Endometrium (tissue), 2 donors: ENCODE measurements around the gene KRTAP12-1.
"Not testable (repeated sequence)": the region's sequence is repeated elsewhere in the genome, so short reads cannot be mapped to it uniquely, and the experiment has no call there.

ENCODE experiments used
- FAIRE-seq: peaks from 2 replicates; lab custom pipeline; 2012; peaks lifted over from hg19 to GRCh38; lab: Jason Lieb, UNC
- donor health status: control.
- donor health status: control.

KRTAP12-1 gene

DNA sequence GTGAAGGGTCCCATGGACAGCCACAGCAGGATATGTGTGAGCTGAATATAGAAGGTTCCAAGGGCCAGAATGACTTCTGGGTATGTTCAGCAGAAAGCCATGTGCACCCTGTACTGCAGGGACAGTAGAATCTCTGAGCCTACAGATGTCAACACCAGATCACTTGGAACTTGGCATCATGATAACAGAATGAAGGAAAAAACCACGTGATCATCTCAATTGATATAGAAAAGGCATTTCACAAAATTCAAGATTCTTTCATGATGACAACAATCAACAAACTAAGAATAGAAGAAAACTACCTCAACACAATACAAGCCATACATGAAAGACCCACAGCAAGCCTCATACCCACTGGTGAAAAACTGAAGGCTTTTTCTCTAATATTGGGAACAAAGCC is 14.4 kb downstream of the KRTAP12-1 start:
- no peak for FAIRE-seq

DNA sequence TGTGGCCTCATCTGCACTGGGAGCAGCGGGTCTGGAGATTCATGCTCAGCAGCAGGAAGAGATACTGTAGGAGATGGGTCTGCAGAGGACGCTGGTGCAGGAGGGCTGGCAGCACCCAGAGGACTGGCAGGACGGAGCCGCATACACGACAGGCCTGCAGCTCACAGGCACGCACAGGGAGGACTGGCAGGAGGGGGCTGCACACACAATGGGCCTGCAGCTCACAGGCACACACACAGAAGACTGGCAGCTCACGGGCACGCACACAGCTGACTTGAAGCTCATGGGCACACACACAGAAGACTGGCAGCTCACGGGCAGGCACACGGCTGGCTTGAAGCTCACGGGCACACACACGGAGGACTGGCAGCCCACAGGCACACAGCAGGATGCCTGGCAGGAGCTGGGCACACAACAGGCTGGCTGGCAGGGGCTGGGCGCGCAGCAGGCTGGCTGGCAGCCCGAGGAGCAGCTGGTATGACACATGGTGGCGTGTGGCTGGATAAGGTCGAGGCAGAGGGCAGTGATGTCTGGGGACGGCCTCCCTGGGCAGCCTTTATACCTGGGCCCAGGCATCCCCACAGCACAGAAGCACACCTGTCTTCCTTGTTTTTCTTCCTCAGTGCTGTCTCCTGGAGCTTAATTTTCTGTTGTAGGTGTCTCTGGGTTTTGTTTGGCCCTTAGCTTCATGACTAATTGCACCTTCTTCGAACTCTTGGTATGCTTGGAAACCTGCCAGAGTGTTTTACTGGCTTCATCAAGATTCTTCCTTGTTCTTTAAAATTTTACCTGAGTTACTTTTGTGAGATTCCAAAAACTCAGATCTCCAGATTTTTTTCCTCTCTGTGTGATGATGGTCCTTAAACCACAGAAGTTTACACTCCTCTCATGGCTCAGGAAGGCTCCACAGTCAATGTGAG is 15.3 kb downstream of the KRTAP12-1 start, which contains the start of gene KRTAP12-2:
Gene KRTAP12-2, minus strand, starts transcription at position 527 of the 920 bp plus-strand sequence. Its CDS starts 41 bp downstream, at position 486.
- no peak for FAIRE-seq

DNA sequence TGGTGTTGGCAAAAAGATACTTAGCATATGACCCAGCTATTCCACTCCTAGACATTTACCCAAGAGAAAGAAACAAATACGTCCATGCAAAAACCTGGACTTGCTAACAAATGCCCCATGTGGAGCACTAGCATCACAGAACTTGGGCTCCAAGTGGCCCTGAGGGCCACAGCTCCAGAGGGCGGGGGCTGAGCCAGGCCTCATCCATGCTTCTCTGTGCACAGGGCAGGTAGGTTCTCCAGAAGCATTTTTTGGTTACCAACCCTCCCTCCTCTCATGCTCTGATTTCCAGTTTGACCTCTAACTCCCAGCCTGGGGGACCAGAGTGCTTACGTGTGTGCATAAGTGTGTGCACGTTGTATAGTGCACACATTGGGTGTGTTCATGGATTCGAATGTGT is 17.3 kb downstream of the KRTAP12-1 start:
- no peak for FAIRE-seq

DNA sequence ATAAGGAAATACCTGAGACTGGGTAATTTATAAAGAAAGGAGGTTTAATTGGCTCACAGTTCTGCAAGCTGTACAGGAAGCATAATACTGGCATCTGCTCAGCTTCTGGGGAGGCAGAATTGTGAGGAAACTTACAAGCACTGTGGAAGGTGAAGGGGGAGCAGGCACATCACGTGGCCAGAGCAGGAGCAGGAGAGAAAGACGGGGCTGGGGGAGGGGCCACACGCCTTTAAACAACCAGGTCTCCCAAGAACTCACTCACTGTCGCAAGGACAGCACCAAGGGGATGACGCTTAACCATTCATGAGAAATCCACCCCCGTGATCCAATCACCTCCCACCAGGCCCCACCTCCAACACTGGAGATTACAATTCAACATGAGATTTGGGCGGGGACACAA is 20.4 kb downstream of the KRTAP12-1 start:
- FAIRE-seq, result not testable (repeated sequence)

DNA sequence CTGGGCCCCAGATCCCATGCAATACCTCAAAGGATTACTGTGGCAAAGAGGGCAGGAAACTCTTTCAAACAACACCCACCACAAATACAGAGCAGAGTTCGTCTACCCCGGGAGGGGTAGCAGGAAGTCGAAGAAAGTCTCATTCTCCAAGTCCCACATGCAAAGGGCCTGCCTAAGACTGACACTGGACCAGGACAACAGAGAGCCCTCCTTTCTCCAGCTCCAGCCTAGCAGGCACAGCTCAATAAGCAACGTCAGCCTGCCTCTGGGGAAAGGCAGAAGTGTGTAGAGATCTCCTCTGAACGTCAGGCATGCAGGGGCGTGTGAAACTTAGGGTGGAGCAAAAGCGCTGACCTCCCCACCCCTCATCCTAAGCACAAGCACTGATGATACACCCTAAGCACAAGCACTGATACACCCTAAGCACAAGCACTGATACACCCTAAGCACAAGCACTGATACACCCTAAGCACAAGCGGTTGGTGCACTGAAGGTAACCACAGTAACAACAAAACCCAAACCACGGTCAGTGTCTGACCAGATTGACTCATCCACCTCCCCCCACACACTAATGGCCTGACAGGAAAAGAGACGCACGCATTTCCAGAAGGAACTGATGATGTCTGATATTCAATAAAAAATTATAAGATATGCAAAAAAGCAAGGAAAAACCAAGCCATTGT is 22.9 kb downstream of the KRTAP12-1 start:
- FAIRE-seq, result no peak

DNA sequence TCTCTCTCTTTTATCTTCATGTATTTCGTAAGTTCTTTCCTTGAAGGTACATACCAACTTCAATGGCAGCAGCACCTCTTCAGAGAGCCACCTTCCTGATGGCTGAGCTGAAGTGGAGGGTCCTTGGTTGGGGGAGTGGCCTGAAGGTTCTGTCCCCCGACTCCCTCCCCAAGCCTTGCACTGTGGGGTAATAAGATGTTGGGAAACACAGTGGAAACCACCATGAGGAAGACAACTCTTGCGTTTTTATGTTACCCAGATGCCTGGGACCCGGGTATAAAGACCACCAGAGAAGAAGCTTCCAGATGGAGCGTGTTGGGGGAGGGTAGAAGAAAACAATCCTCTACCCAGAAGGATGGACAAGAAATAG is 23.4 kb downstream of the KRTAP12-1 start:
- no peak for FAIRE-seq

DNA sequence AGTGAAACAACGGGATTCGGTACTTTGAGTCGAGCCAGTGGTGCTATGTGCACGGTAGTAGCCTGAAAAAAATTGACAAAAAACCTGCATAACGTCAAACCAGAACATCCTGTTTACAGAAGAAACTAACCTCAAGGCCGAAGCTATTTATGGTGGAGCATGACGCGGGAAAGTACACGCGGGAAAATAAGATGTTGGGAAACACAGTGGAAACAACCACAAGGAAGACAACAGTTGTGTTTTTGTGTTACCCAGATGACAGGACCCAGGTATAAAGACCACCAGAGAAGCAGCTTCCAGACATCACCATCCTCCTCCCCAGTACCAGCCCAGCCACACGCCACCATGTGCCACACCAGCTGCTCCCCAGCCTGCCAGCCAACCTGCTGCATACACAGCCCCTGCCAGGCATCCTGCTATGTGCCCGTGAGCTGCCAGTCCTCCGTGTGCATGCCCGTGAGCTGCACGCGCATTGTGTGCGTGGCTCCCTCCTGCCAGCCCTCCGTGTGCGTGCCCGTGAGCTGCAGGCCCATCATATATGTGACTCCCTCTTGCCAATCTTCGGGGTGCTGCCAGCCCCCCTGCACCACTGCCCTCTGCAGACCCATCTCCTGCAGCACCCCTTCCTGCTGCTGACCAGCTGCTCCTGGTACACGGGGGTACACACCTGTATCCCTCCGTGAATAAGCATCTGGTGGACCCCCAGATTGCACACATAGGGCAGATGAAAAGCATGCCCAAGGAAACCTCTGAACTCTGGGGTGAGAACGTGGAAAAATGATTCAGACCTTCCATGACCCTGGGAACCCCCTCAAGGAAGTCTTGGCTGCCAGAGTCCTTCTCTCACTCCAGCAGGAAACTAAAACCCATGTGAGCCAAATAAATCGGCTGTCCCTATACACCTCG is 24.1 kb downstream of the KRTAP12-1 start, which contains the start of gene KRTAP12-3:
Gene KRTAP12-3, plus strand, starts transcription at position 298 of the 906 bp plus-strand sequence. Its CDS starts 48 bp downstream, at position 346.
- no peak for FAIRE-seq

DNA sequence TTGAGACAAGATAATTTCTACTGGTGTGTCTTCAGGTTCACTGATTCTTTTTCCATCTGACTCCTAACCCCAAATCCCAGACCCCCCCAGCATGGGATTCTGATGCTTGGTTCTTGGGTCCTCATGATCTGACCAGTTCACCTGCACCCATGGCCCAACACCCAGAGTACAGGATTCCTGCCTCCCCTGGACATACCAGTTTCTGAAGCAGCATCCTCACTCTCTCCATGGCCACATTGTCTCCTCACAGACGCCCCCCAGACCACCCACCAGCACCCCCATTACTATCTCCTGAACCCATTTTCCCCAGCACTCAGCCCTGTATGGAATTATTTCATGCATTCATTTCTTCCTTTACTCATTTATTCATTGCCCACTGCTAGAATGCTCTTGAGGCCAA is 25.1 kb downstream of the KRTAP12-1 start:
- FAIRE-seq, result no peak

DNA sequence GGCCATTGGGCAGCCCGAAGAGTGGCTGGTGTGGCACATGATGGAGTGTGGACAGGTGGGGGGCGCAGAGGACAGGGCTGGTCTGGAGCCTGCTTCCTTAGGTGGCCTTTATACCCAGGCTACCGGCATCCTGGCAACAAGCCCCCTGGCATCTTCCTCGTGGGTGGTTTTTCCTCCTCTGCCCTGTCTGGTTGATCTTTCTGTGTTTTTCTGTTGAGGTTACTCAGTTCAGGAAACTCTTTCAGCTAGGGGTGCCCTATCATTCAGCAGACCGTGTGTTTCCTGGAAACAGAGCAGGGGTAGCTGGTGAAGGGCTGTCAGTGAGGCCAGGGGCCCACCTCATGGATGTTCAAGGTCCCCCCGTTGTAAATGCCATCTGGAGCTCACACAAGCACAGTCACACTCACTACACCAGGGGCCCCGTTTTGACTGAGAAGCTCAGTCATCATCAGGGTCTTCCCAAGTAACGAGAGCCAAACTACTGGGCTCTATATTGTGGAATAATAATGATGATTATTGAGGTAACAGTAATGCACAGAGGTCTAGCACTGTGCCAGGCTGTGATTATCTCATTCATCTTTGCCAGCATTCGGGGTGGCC is 27.3 kb downstream of the KRTAP12-1 start, which contains the start of gene KRTAP12-4:
Gene KRTAP12-4, minus strand, starts transcription at position 84 of the 600 bp plus-strand sequence. Its CDS starts 45 bp downstream, at position 39.
- FAIRE-seq, result no peak

DNA sequence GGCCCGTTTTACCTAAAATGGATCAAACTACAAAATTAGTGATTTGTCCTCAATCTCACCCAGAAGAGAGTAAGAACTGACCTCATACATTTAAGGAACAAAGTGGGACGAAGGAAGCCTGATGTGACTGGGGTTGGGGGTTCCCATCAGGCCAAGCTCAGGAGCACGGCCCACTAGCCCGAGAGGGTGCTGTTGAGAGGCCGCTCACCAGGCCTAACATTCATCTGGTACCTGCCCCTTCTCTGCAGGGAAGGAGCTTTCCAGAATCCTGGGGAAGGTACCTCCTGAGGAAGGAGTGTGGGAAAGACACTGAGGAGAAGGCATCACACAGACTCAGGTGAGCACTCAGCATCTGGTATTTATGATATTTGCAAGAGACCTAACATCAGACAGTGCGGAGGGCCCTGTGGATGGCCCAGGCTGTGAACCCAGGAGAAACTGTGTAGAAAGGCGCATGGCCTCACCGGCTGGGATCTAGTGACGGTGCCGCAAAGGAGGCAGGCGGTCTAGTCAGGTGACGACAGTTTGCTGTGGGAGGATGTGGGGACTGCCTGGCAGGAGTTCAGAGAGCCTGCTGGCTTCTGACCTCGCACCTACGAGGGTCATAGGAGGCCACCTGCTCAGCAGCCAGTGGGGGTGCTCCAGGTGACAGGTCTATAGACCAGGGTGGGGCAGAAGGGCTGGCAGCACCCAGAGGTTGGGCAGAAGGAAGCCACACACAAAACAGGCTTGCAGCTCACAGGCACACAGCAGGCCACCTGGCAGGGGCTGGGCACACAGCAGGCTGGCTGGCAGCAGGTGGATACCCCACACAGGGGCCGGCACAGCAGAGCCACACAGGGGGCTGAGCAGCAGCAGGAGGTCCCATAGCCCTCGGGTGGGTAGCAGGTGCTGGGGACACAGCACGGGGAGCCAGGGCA is 28.0 kb downstream of the KRTAP12-1 start:
- no peak for FAIRE-seq

DNA sequence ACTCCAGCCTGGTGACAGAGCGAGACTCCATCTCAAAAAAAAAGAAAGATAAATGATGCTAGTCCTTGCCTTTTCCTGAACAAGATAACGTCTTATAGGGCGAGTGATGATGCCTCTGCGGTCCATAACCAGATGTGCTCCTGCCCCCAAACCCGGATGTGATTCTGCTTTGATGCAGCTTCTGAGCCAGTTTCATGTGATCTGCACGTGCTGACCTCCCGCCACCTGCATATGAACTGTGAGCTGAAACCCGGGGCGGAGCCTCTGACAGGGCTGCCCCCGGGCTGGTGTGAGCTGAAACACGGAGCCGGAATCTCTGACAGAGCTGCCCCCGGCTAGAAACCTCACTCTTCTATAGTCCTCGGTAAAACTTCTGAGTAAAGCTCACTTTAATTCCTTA is 28.8 kb downstream of the KRTAP12-1 start:
- no peak for FAIRE-seq

DNA sequence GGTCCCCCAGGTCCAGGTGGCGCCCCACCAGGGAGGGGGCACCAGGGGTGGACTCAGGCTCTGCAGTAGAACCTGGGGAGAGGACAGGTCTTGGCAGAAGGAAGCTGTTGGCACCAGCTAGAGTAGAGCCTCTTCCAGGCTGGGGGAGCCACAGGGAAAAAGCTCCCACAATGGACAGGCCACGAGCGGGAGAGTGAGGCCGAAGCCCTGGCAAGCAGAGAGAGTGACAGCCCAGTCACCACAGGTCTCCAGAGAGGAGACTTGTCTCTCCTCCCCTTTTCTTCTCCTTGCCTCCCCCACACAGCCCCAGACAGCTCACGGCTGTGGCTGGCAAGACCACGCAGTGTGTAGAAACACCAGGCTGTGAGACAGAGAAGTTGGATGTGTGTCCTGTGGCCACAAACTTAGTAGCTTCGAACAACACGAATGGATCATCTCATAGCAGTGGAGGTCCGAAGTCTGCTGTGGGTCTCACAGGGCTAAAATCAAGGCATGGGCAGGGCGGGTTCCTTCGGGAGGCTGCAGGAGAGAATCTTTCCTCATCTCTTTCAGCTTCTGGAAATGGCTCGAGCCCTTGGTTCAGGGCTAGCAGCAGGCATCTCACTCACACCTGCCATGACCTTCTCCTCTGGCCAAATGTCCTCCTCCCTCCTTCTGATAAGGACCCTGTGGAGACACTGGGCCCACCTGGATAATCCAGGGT is 30.8 kb downstream of the KRTAP12-1 start:
- FAIRE-seq, result no peak

DNA sequence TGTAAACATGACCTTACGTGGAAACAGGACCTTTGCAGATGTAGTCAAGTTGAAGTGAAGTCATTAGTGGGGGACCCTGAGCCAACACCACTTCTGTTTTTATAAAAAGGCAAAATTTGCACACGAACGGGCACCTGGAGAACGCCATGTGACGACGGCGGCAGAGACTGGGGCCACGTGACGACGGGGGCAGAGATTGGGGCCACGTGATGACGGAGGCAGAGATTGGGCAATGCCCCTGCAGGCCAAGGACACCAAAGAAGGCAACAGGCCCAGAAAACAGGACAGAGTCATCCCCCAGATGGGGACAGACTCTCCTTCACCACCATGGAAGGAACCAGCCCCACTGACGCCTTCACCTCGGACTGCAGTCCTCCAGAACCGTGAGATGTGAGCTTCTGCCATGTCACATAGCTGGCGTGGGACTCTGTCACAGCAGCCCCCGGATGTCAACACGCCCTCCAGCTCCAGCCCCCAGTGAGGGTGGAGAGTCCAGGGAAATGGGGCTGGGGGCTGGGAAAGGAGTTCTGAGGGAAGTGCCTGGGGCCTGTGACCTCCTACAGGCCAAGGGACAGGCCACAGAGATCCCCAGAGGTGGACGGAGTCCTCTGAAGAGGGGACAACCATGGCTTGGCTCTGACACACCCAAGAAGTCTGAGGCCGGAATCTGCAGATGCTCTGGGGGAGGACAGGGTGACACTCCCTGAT is 31.5 kb downstream of the KRTAP12-1 start:
- no peak for FAIRE-seq

DNA sequence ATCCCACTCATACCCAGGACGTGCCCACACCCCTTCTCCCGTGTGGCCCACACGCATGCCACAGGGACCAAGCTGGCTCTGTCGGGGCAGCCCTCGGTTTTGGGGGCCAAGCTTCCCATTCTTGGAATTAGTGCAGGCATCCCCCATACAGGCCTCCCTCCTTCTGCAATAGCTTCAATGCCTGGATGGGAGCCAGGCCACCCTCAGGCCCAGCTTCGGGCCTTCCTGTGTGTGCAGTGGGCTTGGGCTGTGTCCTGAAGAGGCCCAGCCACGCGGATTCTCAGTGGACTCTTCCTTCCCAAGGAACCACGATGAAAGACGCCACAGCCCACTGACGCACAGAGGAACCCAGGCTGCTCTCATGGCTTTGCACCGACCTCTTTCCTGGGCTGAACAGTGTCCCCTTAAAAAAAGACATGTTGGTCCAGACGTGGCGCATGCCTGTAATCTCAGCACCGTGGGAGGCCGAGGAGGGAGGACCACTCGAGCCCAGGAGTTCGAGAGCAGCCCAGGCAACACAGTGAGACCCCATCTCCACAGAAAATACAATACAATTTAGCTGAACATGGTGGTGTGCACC is 32.4 kb downstream of the KRTAP12-1 start:
- FAIRE-seq, result no peak

DNA sequence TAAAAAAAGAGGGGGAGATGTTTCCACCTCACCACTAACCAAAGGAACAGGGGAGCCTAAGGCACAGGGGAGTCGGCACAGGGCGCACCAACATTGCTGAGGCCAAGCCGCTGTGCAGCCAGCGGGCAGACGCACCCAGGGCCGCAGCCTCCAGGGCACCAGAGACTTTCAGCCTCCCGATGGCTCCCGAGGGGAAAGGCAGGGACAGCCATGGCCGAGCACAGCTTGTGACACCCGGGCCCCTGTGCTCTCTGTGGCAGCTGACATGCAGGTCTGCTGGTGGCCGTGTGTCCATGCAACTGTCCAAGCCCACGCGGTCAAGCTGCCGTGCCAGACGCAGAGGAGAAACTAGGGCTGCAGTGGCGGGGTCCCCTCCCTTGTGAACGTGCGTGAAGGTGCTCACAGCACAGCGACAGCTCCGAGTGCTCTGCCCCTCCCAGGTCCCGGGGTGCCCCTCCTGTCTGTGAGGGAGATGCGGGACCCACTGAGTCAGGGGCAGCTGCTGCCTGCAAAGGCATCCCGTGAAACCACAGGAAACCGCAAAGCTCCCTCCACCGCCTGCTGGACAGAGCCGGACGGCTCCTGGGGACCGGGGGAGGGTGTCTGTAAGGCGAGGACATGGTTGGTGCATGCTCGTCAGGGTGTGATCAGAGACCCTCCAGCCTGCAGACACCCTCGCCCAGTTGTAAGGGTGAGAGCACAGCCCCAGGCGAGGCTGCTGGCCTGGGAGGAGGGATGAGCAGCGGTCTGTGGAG is 33.2 kb downstream of the KRTAP12-1 start:
- FAIRE-seq, result no peak

DNA sequence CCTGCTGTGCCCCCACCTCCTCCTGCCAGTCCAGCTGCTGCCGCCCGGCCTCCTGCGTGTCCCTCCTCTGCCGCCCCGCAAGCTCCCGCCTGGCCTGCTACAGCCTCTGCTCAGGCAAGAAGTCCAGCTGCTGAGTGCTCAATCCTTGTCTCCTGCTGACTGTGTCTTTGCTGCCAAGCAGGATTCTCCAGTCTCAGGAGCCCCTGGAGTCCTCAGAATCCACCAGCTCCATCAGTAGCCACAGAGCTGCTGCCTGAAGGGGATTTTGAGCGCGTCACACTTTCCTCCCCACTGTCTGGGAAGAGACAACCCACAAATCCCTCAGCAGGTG is 34.8 kb downstream of the KRTAP12-1 start:
- no peak for FAIRE-seq

DNA sequence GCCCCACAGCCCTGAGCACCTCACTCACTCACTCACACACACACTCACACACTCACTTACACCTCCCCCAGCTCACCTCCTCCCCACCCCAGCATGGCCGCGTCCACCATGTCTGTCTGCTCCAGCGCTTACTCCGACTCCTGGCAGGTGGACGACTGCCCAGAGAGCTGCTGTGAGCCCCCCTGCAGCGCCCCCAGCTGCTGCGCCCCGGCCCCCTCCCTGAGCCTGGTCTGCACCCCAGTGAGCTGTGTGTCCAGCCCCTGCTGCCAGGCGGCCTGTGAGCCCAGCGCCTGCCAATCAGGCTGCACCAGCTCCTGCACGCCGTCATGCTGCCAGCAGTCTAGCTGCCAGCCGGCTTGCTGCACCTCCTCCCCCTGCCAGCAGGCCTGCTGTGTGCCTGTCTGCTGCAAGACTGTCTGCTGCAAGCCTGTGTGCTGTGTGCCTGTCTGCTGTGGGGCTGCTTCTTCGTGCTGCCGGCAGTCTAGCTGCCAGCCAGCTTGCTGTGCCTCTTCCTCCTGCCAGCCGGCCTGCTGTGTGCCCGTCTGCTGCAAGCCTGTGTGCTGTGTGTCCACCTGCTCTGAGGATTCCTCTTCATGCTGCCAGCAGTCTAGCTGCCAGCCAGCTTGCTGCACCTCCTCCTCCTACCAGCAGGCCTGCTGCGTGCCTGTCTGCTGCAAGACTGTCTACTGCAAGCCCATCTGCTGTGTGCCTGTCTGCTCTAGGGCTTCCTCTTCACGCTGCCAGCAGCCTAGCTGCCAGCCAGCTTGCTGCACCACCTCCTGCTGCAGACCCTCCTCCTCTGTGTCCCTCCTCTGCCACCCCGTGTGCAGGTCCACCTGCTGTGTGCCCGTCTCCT is 35.4 kb downstream of the KRTAP12-1 start, which contains the start of gene KRTAP10-11:
Gene KRTAP10-11, plus strand, starts transcription at position 49 of the 856 bp plus-strand sequence. Its CDS starts 45 bp downstream, at position 94.
- FAIRE-seq, result not testable (repeated sequence)
